ENCODE measurements around the gene DEPDC7. TPM values are rescaled to one million over a fixed set of nuclear protein-coding genes. Genes with fewer than 3 reads are reported as not detected.
A peak's percentile ranks its signal among the peaks of the same experiment; 100 is the strongest.

The DEPDC7 gene
- total and polyA plus RNA-seq, 2 of the 13 experiments (the other 11 are each of a cell fraction or from before 2014, with no cell fraction given), result 17.3 to 33.3 TPM

- TF ChIP-seq, protein P1, sequence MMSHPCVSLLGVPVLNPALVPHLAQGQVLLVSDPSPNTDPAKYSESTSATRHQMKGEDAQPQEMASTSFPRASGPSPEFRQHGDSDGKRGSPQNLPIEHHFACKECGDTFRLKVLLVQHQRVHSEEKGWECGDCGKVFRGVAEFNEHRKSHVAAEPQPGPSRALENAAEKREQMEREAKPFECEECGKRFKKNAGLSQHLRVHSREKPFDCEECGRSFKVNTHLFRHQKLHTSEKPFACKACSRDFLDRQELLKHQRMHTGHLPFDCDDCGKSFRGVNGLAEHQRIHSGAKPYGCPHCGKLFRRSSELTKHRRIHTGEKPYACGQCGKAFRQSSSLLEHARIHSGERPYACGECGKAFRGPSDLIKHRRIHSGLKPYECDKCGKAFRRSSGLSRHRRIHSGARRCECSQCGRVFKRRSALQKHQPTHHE (CRISPR knock-in tag; IDR thresholded peaks at IDR 0.05; ENCODE audit: borderline replicate concordance), result peak; percentile 67; the same call in 1 of the 2 replicates
- TF ChIP-seq SP1 (IDR thresholded peaks at IDR 0.05) (no peak), SP1 (CRISPR knock-in tag; IDR thresholded peaks at IDR 0.05) (peak; percentile 90), HNRNPL (IDR thresholded peaks at IDR 0.05; ENCODE audit: low read depth, low read length) (0 out of 2 replicates have a peak, but pooled peaks have one; percentile 12), ZNF264 (CRISPR knock-in tag; IDR thresholded peaks at IDR 0.05) (peak; percentile 76; the same call in 1 of the 2 replicates), GABPB1 (CRISPR knock-in tag; IDR thresholded peaks at IDR 0.05) (peak; percentile 75), ATF1 (CRISPR knock-in tag; IDR thresholded peaks at IDR 0.05) (no peak), DR1 (CRISPR knock-in tag; IDR thresholded peaks at IDR 0.05) (peak; percentile 91), BCL6 (CRISPR knock-in tag; IDR thresholded peaks at IDR 0.05) (peak; percentile 18; the same call in 1 of the 2 replicates), ZBTB34 (CRISPR knock-in tag; IDR thresholded peaks at IDR 0.05) (no peak), ZBTB25 (CRISPR knock-in tag; IDR thresholded peaks at IDR 0.05) (0 out of 2 replicates have a peak, but pooled peaks have one; percentile 12), NFYC (CRISPR knock-in tag; IDR thresholded peaks at IDR 0.05) (peak; percentile 81), ZNF879 (CRISPR knock-in tag; IDR thresholded peaks at IDR 0.05) (peak; percentile 85; the same call in 1 of the 2 replicates), AGO1 (IDR thresholded peaks at IDR 0.05; ENCODE audit: low read depth, low read length, poor library complexity, severe bottlenecking) (peak; percentile 89), ZNF280B (CRISPR knock-in tag; IDR thresholded peaks at IDR 0.05; ENCODE audit: borderline replicate concordance) (peak; percentile 23; the same call in 1 of the 2 replicates), CCDC6 (CRISPR knock-in tag; IDR thresholded peaks at IDR 0.05) (peak; percentile 25; the same call in 1 of the 2 replicates)
- TF ChIP-seq, protein P2, sequence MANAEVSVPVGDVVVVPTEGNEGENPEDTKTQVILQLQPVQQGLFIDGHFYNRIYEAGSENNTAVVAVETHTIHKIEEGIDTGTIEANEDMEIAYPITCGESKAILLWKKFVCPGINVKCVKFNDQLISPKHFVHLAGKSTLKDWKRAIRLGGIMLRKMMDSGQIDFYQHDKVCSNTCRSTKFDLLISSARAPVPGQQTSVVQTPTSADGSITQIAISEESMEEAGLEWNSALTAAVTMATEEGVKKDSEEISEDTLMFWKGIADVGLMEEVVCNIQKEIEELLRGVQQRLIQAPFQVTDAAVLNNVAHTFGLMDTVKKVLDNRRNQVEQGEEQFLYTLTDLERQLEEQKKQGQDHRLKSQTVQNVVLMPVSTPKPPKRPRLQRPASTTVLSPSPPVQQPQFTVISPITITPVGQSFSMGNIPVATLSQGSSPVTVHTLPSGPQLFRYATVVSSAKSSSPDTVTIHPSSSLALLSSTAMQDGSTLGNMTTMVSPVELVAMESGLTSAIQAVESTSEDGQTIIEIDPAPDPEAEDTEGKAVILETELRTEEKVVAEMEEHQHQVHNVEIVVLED (CRISPR knock-in tag; IDR thresholded peaks at IDR 0.05; ENCODE audit: borderline replicate concordance), result no peak
- TF ChIP-seq, protein P3, sequence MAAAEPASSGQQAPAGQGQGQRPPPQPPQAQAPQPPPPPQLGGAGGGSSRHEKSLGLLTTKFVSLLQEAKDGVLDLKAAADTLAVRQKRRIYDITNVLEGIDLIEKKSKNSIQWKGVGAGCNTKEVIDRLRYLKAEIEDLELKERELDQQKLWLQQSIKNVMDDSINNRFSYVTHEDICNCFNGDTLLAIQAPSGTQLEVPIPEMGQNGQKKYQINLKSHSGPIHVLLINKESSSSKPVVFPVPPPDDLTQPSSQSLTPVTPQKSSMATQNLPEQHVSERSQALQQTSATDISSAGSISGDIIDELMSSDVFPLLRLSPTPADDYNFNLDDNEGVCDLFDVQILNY (CRISPR knock-in tag; conservative IDR thresholded peaks at IDR 0.05), result 0 out of 2 replicates have a peak, but pooled peaks have one; percentile 58
- TF ChIP-seq, protein P4, sequence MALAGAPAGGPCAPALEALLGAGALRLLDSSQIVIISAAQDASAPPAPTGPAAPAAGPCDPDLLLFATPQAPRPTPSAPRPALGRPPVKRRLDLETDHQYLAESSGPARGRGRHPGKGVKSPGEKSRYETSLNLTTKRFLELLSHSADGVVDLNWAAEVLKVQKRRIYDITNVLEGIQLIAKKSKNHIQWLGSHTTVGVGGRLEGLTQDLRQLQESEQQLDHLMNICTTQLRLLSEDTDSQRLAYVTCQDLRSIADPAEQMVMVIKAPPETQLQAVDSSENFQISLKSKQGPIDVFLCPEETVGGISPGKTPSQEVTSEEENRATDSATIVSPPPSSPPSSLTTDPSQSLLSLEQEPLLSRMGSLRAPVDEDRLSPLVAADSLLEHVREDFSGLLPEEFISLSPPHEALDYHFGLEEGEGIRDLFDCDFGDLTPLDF (CRISPR knock-in tag; IDR thresholded peaks at IDR 0.05), result peak; percentile 82; the same call in 1 of the 2 replicates
These were observed at the start of gene DEPDC7 (continued) for GRCh38 chr11:33015621-33016551.
